DND-41 (cell line): ENCODE data around the gene TDRD12.

Source experiments
- ATAC-seq: fragments of 200-7000 bp; cut with Tn5 transposase; 3 replicates; pipeline ENCODE4 v1.9.1; 2021; ENCODE audit warnings: low read depth; ENCODE audit not compliant: insufficient read depth
- DNase-seq: peaks from one replicate; pipeline ENCODE4 v3.0.0-alpha.2; 2020
- H2AFZ ChIP-seq: 2 replicates; pipeline ENCODE4 v1.6.0; 2012; ENCODE audit warnings: low read depth, low read length
- H3K27ac ChIP-seq: 2 replicates; pipeline ENCODE4 v1.5.1; 2012; ENCODE audit warnings: low read length, inconsistent platforms
- H3K27me3 ChIP-seq: fragments of 200-600 bp; sonication (generic); 2 replicates; pipeline ENCODE4 v1.6.0; 2012; ENCODE audit warnings: low read length, mild to moderate bottlenecking, inconsistent platforms; ENCODE audit not compliant: insufficient read depth, poor library complexity
- H3K36me3 ChIP-seq: 2 replicates; pipeline ENCODE4 v1.5.1; 2012; ENCODE audit warnings: low read length, inconsistent platforms; ENCODE audit not compliant: insufficient read depth
- H3K4me1 ChIP-seq: 2 replicates; pipeline ENCODE4 v1.5.1; 2012; ENCODE audit warnings: mild to moderate bottlenecking, low read length; ENCODE audit not compliant: insufficient read depth
- H3K4me2 ChIP-seq: 2 replicates; pipeline ENCODE4 v1.6.0; 2012; ENCODE audit warnings: mild to moderate bottlenecking, moderate library complexity, low read length, inconsistent platforms; ENCODE audit not compliant: insufficient read depth
- H3K4me3 ChIP-seq, 2 experiments: fragments of 200-600 bp in 1 of 2; shearing (Covaris generic) in 1 of 2; 2 replicates each; pipeline ENCODE4 v1.5.1; 2012 to 2016; ENCODE audit warnings: inconsistent platforms in 2 of 2, low read length in 2 of 2, mild to moderate bottlenecking in 2 of 2, low read depth in 1 of 2, moderate library complexity in 1 of 2
- H3K79me2 ChIP-seq: 2 replicates; pipeline ENCODE4 v1.6.0; 2012; ENCODE audit warnings: low read length, inconsistent platforms; ENCODE audit not compliant: insufficient read depth
- H3K9ac ChIP-seq: 2 replicates; pipeline ENCODE4 v1.6.0; 2012; ENCODE audit warnings: low read depth, mild to moderate bottlenecking, inconsistent platforms, low read length, moderate library complexity
- H3K9me3 ChIP-seq: 2 replicates; pipeline ENCODE4 v1.5.1; 2012; ENCODE audit warnings: low read length, moderate library complexity, mild to moderate bottlenecking, inconsistent platforms; ENCODE audit not compliant: insufficient read depth, severe bottlenecking
- H4K20me1 ChIP-seq: 2 replicates; pipeline ENCODE4 v1.6.0; 2012; ENCODE audit warnings: low read length; ENCODE audit not compliant: insufficient read depth
- CTCF ChIP-seq: IDR thresholded peaks from 2 replicates; pipeline ENCODE4 v1.5.1; 2012; ENCODE audit warnings: borderline replicate concordance, low read length, moderate library complexity, mild to moderate bottlenecking; ENCODE audit not compliant: poor library complexity, severe bottlenecking; ENCODE audit errors: extremely low read depth
- EZH2 ChIP-seq: IDR thresholded peaks from 3 replicates; pipeline ENCODE4 v1.6.1; 2012; ENCODE audit warnings: borderline replicate concordance, low read depth, mild to moderate bottlenecking, moderate library complexity, low read length, inconsistent platforms; ENCODE audit not compliant: severe bottlenecking

Gene TDRD12

DNA sequence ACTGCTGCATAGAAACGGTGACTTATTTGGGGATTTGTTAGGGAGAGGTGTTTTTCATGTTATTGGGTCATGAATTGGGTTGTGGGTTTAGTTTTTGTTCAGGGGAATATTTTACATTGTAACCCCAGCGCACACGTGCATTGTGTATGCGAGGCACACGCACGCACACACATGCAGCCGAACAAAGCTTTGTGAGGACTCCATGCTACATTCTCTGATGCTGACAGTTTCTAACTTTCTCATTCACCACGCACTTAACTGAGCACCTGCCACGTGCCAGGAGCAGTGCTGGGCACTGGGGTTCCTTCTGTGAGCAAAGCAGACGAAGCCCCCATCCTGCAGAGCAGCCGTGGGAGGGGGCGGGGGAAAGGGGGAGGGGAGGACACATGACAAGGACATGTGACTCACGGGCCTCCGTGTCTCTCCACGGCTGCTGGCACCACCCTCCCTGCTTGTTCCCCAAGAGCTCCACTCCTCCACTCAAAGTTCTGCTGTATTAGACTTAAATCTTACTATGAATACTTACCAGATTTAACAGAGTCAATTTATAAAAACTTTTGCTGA is 94.4 kb downstream of the TDRD12 start:
- 0 out of 2 replicates have a peak, but pooled peaks cover 5% of the 10 kb centered on the region for H4K20me1 ChIP-seq
- no peak overlapping the region for H3K4me3 ChIP-seq
- no peak overlapping the region for H2AFZ ChIP-seq
- TF ChIP-seq CTCF (no peak), EZH2 (no peak)
- H3K4me2 ChIP-seq: no peak overlapping the region
- no peaks in the 10 kb centered on the region for H3K79me2 ChIP-seq
- H3K27ac ChIP-seq: no peak overlapping the region
- peaks cover 5% of the 10 kb centered on the region for H3K27me3 ChIP-seq
- no peak for DNase-seq
- no peaks in the 10 kb centered on the region for H3K9me3 ChIP-seq
- no peaks in the 10 kb centered on the region for H3K36me3 ChIP-seq
- H3K9ac ChIP-seq: no peak overlapping the region
- ATAC-seq: no peak
- no peaks in the 10 kb centered on the region for H3K4me1 ChIP-seq

DNA sequence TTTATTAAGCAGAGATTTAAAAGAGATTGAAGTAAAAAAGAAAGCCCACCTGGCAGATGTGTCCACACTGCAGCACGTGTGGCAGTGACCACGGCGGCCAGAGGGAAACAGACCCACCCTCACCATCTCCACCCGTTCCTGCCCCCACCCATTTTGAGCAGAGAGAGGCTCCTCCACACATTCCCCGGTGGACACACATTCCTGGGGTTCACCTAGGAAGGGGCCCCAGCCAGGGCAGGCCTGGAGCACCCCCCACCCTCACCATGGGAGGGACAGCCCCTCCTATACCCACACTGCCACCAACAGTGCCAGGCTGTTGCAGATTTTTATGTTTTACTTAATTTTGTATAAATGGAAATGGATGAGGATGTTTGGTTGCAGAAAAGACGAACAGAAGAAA is 95.1 kb downstream of the TDRD12 start:
- Histone ChIP-seq H3K4me1 (no peaks in the 10 kb centered on the region), H2AFZ (no peak overlapping the region), H4K20me1 (0 out of 2 replicates have a peak, but pooled peaks cover 5% of the 10 kb centered on the region), H3K79me2 (no peaks in the 10 kb centered on the region), H3K9me3 (no peaks in the 10 kb centered on the region), H3K27me3 (no peaks in the 10 kb centered on the region), H3K4me2 (no peak overlapping the region), H3K9ac (no peak overlapping the region), H3K36me3 (no peaks in the 10 kb centered on the region), H3K27ac (no peak overlapping the region), H3K4me3 (no peak overlapping the region)
- no peak for ATAC-seq
- TF ChIP-seq CTCF (no peak), EZH2 (no peak)
- no peak for DNase-seq

DNA sequence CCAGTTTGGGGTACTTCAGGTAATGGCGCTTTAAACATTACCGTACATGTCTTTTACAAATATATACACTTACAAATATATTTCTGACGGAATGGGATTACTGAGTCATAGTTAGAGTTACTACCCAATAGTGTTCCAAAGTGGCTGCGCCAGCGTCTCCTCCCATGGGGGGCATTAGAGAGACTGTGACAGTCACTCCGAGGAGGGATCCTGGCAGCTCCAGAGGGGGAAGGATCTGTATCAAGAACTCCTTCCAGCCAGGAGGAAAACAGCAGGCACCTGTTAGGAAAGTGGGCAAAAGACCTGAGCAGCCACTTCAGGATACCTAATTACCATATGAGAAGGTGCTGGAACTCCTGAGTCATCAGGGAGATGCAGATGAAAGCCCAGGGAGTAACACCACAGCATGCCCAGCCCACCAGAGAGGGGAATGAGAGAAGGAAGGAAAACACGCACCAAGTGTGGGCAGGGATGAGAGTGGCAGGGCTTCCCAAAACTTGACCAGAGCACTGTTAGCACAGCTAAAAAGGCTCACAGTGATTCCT is 97.1 kb downstream of the TDRD12 start:
- H3K4me1 ChIP-seq: no peaks in the 10 kb centered on the region
- H2AFZ ChIP-seq: no peak overlapping the region
- no peak overlapping the region for H3K4me3 ChIP-seq
- no peaks in the 10 kb centered on the region for H3K9me3 ChIP-seq
- DNase-seq (no peak), ATAC-seq (no peak)
- H3K4me2 ChIP-seq: no peak overlapping the region
- H3K27ac ChIP-seq: no peak overlapping the region
- H3K79me2 ChIP-seq: no peaks in the 10 kb centered on the region
- TF ChIP-seq CTCF (no peak), EZH2 (no peak)
- 0 out of 2 replicates have a peak, but pooled peaks cover 5% of the 10 kb centered on the region for H4K20me1 ChIP-seq
- H3K9ac ChIP-seq: no peak overlapping the region
- H3K36me3 ChIP-seq: no peaks in the 10 kb centered on the region
- no peaks in the 10 kb centered on the region for H3K27me3 ChIP-seq
